NCI-H1417 treated with DMSO at 0.1 percent for 48 hours (cell line): Measurements from ENCODE around the gene CHERP.

Experiments used
- DNase-seq: peaks from one replicate; lab custom pipeline; 2025; lab: John Stamatoyannopoulos, UW

The CHERP gene, protein sequence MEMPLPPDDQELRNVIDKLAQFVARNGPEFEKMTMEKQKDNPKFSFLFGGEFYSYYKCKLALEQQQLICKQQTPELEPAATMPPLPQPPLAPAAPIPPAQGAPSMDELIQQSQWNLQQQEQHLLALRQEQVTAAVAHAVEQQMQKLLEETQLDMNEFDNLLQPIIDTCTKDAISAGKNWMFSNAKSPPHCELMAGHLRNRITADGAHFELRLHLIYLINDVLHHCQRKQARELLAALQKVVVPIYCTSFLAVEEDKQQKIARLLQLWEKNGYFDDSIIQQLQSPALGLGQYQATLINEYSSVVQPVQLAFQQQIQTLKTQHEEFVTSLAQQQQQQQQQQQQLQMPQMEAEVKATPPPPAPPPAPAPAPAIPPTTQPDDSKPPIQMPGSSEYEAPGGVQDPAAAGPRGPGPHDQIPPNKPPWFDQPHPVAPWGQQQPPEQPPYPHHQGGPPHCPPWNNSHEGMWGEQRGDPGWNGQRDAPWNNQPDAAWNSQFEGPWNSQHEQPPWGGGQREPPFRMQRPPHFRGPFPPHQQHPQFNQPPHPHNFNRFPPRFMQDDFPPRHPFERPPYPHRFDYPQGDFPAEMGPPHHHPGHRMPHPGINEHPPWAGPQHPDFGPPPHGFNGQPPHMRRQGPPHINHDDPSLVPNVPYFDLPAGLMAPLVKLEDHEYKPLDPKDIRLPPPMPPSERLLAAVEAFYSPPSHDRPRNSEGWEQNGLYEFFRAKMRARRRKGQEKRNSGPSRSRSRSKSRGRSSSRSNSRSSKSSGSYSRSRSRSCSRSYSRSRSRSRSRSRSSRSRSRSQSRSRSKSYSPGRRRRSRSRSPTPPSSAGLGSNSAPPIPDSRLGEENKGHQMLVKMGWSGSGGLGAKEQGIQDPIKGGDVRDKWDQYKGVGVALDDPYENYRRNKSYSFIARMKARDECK

DNA sequence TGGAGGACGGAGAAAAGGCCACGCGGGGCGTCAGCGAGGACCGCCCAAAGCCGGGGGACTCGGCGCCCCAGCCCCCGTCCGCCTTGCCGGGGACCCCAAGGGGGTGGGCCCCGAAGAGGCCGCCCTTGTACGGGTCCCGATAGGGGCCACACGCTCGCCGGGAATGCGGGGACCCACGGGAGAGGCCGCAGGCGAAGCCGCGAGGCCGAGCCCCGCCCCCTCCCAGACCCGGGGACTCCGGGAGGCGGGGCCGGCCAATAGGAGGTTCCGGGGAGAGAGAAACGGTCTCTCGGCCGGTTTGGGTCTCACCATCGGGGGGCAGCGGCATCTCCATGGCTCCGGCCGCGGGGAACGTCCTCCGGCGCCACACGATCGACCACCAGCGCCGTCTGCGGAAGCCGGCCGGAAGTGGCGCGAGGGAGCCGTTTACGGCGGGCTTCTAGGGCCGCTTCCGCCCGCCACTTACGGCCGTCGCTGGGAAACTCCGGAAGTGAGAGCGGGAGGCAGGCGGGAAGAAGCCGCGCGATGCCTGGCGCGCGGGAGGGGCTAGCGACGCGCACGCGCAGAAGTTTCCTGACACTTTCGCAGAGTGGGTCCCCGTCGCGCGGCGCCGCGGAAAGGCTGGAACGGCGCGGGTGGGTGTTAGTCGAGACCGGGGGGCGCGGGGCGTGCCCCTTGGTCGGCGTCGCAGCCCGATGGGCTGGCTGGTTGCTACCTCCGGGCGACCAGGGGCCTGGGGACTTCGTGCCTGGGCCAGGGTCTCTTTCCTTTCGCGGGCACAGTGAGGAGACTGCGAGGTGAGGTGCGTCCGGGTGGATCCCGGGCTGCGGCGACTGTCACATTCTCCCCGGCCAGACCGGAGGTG is at the start of gene CHERP:
CHERP (minus strand) TSS at position 393 of the 865 bp plus-strand sequence; CDS start at position 334, 59 bp downstream.
- peak; percentile 63 for DNase-seq

DNA sequence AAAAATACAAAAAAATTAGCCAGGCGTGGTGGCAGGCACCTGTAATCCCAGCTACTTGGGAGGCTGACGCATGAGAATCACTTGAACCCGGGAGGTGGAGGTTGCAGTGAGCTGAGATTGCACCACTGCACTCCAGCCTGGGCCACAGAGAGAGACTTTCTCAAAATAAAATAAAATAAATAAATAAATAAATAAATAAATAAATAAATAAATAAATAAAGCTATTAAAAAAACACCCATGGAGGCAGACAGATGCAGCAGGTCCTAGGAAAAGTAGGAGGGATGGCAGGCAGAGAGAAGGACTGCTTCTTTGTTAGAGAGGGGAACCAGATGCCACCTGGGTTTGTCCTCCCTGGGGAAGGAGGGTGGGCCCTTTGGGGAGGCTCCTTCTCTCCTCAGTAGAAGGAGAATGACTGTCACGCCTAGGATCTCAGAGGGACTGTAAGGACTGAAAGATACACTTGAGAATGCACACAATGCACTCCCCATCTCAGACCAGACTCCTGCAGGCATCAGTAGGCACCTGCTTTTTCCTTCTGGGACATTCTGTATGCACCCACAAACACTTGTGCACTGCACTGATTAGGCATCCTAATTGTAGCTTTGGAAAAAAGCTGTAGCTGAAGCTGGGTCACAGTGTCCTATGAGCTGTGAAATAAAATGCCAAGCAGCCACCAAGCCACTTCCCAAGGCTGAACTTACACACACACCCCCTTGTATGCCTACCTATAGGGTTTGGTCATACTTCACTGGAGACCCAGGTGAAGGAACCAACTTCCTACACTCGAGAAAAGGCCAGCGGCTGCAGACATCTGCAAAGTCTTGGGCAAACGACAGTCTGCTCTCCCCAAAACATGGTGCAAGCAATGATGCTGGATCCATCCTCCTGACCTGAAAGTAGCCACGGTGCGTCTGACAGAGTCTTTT is 48.9 kb upstream of the CHERP start:
- DNase-seq = no peak

DNA sequence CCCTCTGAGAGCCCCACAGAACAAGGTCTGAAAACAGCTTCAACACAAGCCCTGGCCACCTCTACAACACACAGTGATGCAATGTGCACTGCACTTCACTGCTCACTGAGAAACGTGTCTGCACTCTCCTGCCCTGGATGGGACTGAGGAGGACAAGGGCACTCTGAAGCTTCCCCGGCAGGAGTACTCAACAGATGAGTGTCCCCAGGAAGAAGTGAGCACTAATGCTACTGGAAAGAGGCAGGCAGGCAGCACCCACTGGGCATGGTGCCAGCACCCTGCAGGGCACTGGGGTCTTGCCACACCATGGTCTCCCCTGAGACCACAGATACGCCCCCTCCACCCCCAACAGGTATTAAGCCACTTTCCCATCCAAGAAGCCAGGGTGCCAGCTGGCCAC is 47.7 kb upstream of the CHERP start:
- DNase-seq = no peak

DNA sequence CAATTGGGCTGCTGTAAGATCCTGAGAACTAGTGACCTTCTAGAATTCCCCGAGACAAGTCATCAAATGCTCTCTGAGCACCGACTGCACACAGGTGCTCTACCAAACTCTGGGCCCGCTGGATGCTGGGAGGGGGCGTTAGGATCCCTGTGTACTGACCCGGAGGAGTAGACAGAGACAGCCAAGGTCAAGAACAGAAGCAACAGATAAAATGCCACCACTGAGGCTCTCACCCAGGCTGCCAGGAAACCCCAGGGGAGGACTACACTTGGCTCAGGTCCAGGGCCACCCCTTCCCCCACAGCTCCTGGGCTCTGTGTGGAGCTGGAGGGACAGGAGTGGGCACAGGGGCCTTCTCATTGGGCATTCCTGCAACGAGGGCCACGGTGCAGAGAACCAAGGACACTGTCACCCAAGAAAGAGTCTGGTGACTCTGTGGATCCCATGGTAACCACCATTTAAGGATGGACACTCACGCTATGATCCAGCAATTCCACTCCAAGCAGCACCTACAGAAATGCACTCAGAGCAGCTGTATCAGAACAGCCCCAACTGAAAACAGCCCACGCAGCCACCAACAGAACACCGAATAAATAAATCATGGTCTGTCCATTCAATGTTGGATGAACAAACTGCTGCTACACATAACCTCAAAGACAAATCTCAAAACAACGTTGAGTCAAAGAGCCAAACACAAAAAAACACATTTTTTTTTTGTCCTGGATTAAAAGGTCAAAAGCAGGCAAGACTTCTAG is 46.8 kb upstream of the CHERP start:
- no peak for DNase-seq

DNA sequence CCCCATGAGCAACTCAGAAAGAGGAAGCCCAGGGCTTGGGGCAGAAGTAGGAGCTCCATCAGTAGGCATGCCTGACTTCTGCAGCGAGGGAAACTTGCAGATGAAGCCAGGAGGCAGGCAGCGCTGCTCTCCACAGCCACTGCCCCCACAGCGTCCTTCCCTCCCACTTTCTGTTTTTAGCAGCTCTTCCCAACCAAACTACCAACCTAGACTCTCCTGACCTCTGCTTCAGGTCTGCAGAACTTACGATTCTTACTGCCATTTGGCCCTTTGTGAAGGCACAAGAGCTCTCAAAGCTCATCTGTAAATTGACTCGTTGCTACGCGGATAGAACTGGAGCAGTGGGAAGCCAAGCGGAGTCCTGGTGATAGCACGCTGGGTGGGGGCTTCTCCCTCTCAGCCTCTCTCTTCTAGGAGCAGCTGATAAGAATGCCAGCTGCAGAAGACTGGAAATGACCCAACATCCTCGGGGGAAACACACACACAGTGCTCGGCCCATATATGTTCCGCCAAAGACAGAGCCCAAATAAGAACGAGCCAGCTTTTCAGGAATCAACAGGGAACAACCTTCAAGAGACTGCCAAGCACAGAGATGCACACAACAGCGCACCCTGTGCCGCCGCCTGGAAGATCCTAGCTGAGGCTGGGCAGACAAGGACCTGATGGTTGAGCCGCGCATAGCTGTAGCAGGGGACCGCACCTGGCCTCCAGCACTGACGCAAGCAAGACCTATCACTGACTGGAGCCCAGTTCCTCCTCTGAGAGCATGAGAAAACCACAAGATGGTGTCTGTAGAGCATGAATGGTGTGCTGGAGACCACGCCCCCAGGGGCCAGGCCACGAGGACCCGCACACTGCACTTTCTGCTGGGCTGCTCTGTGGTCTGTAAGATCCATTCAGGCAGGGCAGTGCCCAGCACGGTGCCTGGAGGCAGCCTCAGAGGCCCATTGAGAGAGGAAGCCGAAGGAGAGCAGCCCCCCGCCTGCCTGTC is 45.9 kb upstream of the CHERP start:
- no peak for DNase-seq

DNA sequence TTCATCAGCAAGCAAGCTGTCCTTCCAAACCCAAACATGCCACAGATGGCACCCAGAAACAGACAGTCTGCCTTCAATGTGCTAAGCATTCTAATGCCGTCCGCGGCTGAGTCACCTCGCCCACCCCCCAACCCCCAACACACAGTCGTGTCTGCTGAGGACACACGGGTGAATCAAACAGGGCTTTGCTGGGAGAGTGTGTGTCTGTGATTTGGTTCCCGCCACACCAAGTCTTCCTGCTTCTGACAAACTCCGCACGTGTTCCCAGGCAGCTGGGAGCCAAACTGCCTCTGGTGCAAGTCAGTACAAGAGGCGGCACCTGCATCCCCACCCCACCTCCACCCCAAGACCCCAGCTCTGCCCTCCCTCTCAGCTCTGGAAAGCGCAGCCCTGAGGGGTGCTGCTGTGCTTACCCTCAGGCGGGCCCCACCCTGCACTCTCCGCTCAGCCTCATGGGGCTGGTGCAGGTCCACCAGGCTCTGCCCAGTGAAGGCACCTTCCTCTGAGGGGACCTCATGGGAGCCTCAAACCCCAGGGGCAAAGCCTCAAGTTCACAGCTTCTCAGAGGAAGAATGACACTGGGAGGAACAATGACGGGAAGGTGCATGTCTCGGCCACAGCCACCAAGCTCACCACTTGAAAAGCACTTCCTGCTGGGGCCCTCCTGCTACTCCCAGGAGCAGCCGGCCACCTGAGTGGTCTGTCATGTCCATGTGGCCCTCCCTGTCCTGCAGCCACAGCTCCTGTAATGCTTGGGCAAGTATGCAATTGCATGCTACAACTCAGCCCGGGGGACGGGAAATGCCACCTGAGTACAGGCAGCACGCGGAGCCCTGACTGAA is 45.0 kb upstream of the CHERP start:
- no peak for DNase-seq

DNA sequence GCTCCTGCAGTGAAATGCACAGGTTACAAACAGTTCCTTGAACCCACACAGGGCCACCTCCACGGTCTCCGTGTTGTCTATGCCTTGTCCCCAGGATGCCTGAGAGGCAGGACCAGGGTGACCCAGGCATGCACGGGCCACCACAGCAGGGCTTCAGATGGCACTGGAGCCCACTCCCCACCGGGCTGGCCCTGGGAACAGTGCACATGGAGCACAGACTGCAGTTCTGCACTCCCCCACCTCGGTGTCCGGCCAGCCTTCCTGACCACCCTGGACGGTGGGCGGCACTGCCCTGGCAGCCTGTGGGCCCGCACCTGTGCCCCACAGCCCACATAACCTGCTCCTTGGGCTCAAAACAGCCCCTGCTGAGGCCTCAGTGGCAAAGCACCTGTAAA is 44.2 kb upstream of the CHERP start:
- DNase-seq = no peak

DNA sequence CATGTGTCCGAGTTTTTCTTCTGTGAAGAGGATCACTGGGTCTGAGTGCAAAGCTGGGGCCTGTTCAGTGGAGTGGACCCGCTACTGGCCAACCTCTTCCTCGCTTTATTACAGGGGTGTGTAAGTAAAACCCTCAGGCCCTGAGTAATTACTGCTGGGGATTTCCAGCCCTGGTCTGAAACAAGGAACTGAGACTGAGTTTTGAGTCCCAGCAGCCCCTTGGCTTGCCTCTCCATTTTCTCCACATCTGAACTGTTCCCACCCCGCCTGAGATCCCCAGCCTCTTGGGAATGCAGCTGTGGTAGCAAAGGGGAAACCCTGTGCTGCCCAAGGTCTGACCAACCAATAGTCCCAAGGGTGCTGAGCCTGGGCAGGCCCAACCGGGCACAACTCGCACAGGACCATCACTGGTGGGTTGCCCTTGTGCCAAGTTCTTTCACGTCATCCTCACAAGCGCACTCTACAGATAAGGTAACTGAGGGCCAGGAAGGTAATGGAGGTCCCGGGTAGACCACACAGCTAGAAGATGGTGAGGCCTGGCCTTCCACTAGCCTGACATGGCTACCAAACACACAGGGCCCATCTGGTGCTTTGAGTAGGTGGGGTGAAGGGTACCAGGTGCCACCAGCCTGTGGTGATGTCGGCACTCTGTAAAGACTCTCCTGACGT is 43.7 kb upstream of the CHERP start:
- DNase-seq = no peak

DNA sequence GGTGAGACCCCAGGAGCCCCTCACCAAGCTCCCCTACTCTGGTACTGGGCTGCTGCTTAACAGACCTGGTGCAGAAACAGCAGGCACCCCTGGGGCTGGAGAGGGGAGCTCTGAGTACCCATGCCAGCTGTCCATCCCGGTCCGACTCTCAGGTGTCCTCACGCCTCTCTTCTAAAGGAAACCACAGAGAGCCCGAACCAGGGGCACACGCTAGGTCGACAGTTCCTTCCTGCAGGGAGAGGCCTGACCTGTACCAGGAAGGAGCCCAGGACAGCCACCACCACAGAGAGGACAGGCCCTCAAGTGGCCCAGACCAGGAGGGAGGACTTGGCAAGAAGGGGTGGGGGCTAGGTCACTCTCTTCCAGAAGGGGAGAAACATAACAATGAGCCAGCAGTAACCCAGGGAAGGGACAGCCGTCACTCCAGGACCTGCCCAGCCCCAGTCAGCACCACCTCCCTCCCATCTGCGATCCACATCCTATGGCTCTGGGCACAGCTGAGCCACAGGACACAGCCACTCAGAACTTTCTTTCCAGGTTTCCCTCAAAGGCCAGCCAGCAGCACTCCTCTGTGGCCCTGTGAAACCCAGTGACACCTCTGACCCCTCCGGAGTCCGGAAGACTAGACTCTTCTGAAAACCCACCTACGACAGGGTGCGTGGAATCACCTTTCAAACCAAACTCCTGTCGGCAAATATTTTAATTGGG is 43.0 kb upstream of the CHERP start:
- DNase-seq = no peak

DNA sequence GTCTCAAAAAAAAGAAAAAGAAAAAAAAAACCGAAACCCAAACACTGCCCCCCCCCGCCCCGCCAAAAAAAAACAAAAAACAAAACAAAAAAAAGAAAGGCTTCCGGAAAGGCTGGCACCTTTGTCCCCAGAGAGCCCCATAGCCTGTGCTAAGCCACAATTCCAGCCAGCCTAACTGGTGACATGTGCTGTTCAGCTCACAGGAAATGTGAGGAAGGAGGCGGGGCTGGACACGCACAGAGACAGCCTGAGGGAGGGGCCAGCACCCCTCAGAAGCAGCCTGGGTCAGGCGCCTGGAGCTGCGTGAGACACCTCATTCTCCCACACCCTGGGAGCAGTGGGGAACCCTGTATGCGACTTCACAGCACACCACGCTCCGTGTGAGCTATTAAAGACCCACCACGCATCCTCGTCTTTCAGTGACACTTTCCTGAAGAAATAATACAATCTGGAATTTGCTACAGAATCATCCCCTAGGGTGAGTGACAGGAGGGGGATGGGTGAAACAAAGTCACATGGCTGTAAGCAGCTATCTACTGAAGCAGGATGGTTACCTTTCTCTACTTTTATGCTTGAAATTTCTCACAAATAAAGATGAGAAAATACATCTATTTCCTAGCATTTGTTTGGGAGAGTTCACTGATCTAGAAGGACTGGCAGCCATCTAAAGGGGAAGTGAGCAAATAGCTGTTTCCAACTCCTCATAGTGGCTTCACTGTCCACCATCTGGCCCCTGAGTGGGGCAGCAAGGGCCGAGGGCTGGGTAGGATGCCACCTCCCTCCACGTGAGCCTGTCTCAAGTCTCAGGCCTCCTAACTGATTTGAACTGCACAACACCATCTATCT is 42.2 kb upstream of the CHERP start:
- no peak for DNase-seq

DNA sequence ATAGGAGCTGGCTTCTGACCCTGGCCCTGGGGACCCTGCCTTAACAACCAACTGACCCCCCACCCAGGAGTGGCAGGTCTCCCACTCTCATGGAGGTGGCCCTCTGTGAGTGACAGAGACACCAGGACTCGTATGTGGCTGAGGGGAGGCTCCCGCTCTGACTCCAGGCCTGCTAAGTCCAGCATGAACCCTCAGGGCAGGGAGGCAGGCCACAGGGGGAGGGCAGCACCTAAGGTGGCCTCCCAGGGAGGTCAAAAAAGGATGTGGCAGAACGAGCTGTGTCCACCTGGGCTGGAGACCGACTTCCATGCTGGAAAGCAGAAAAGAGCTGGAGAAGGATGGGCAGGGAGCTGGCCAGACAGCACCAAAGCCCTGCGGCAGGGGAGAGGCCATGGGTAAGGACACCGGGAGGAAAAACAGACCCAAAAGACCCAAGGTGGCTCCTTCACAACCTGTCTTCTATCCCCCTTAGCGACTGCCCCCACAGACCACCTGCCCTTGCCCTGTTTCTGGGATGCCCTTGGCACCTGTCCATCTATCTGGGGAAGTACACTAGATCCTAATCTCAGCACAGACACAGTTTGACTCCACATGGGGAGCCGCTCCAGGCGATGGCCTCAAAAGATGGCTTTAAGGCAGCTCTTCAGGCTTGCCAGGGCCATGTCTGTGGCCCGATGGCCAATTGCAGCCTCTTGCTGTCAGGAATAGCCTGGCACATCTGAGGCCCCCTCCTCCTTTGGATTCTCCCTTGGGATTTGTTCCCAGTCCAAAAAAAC is 40.4 kb upstream of the CHERP start:
- DNase-seq = no peak

DNA sequence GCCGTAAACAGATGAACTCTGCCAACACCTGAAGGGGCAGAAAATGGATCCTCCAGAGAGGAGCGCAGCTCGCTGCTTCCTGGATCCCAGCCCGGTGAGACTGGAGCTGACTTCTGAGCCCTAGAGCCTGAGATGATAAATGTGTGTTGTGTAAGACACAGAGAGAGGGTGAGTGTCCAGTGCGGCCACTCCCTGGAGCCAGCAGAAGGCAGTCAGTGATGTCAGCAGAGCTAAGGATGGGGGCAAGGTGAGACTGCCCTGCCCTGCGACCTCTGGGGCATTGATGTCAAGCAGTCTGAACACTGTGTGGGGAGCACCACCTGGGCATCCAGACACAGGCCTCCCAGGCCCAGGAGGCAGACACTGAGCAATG is 39.7 kb upstream of the CHERP start:
- DNase-seq = no peak

DNA sequence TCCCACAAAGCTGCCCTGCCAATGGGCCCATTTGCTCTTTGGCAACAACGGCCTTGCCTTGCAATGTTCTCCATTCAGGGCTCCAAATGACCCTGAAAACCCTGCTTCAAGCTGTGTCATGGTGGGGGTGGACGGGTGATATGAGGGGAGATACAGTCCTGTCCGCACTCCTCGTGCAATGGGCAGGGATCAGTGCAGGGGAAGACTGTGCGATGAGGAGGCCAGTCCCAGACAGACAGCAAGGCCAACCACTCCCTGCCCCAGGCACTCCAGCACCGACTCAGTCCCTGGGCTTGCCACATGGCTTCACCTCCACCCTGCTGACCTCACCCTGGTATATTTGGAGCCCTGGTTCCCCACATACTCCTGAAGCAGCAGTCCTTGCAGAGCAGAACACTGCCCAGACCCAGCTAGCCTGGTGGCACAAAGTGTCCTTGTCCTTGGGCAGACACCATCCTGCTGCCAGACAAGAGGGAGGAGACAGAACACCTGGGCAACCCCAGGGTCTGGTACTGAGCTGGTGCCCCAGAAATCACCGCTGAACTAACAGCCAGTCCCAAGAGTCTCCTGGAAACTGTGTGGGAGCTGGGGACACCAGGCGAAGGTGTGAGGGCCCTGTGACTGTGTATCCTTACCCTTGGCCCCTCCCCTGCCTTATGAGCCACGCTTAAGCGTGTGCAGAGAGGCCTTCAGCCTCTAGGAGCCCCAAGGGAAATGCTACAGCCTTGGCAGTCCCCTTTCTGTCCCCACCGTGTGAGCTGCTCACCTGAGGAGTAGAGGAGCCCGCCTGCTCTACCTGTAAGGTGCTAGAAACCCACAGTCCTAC is 39.1 kb upstream of the CHERP start:
- no peak for DNase-seq

DNA sequence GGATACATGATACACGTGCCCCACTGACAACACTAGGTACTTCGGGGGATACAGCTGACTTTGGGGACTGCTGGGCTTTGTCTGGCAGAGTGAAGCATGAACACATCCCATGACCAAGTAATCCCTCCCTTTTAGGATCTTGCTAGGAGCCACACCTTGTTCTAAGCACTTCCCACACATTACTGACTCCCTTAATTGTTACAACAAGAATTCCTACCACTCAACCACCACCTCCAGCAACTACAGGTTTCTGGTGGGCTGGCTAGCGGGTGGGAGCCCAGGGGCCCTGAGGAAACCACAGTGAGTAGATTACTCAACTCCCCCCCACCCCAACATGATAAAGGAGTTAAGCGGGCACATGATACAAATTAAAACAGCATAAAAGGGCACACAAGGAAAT is 37.1 kb upstream of the CHERP start:
- no peak for DNase-seq
